DMS114 treated with DMSO at 0.1 percent for 48 hours (cell line): Measurements from ENCODE around the gene TP53BP1.

Experiments used
- DNase-seq: peaks from one replicate; lab custom pipeline; 2025; ENCODE audit not compliant: unreplicated experiment; lab: John Stamatoyannopoulos, UW

Gene TP53BP1

DNA sequence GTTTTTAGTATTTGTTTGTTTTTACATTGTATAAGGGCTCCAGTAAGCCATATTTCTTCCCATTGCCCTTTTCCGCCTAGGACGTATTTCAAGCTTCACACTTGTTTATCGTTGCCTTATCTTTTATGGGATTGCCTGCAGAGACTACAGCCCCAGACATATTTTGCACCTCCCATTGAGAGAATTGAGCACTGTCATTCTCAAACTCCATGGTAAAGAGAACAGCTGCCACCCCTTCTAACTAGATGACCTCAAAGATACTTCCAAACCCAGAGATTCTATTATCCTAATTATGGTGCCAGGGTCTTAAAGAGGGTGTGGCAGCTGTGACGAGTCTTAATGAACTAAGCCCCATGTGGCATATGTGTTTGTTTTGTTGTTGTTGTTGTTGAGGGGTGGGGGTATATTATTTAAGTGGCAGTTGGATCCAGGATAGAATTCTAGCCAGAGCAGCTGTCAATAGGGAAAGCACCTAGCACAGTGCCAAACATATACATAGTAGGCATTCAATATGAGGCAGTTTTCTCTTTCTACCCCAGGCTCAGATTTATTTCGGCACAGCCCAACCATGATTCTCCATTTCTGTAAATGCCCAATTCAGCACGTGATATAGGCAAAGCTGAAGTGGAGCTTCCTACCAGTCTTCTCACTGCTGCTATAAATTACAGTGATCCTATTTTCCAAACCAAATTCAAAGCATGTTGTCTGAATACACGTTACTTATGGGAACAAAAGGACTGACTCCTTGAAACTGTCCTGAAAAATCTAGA, 932 bp upstream of the TP53BP1 start:
- DNase-seq: no peak

DNA sequence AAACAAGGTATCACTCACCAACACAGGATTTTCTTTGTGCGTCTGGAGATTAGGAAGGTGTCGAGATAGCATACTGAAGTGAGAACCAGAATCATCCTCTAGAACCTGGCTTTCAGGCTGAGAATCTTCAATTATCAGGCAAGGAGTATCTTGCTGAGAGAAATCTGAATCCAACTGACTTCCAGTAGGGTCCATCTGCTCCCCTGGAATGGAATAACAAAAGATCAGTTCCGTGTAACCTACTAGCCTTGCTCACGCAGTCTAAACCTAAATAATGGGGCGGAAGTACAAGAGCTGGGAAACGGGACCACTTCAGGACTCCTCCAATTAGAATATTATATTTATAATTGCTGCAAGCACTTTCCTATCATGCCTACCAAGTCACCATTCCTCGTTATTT, 690 bp downstream of the TP53BP1 start:
- DNase-seq: no peak

DNA sequence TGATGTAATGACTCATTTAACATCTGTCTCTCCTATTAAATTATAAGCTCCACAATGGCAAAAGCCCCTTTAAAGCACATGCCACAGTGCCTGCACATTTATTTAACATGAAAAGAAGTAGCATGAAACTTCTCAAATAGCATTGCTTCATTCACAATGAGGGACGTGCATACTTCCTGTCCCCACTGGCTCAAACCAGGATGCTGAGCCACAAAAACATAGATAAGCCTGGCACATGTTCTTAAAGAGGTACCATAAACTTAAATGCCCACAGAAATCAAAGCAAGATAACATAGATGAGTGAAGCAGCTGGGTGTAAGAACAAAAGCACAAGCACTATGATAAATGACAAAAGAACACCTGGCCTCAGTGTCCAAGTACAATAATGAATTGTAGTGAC, 3.8 kb downstream of the TP53BP1 start:
- no peak for DNase-seq

DNA sequence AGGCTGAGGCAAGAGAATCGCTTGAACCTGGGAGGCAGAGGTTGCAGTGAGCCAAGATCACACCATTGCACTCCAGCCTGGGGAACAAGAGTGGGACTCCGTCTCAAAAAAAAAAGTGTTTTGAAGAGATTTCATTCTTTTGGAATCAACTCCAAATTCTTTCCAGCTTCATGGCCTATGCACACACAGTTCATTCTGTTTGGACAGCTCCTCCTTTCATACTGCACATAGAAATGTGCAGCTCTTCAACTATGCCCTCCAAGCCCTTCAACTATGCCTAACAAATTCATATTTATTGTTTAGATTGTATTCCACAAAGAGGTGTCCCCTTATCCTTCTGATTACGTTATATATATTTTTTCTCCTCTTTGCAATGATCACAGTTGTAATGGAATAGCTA, 4.2 kb downstream of the TP53BP1 start:
- DNase-seq: no peak

DNA sequence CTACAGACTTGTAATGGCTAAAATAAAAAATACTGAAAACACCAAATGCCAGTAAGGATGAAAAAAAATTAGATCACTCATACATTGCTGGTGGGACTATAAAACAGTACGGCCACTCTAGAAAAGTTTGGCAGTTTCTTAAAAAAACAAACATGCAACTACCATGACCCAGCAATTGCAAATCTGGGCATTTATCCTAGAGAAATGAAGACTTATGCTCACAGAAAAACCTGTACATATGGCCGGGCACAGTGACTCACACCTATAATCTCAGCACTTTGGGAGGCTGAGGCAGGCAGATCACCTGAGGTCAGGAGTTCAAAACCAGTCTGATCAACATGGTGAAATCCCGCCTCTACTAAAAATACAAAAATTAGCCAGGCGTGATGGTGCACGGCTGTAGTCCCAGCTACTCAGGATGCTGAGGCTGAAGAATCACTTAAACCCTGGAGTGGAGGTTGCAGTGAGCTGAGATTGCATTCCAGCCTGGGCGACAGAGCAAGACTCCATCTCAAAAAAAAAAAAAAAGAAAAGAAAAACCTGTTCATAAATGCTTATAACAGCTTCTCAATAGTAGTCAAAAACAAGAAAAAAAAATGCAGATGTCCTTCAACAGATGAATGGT, 5.6 kb downstream of the TP53BP1 start:
- no peak for DNase-seq

DNA sequence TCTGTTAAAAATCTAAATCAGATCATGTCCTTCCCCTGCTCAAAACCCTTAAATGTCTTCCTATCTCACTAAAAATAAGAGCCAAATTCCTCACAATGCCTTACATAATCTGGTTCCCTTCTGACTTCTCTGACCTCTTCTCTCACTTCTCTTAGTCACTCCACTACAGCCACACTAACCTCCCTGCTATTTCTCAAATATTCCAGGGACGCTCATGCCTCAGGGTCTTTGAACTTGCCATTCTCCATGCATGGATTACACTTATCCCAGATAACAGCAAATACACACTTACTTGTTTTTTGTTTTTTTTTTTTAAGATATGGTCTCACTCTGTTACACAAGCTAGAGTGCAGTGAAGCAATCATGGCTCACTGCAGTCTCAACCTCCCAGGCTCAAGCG, 8.5 kb downstream of the TP53BP1 start:
- no peak for DNase-seq

DNA sequence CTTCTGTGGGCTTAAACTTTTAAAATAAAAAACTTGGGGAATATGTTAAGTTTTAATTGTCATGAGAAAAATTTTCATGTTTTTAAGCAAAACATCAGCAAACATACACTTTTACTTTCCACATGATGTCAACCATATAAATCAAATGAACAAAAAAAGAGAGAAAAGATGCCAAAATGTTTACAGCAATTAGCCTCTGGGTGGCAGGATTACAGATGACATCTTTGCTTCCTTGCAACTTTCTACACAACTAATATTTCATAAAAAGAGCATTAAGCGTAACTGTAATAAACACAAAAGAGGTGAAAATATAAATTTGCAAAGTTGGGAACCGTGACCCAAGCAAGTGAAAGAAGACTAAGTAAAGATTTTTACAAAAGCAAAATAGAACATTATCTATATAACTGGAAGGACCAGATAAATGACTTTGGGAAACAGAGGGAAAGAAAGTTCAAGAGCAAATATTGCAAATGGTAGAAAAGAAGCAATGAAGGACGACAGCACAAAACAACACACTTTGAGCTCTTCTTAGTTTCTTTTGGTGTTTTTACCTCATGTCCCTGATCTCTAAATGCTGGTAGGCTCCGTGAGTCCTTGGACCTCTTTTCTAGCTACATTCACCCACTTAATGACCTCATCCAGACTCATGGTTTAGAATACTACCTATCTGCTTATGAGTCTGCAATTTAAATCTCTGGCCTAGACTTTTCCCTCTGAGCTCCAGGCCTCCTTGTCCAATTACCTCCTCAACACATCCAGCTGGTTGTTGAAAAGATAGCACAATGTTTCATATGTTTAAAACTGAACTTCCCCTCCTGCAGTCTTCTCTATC, 9.4 kb downstream of the TP53BP1 start:
- no peak for DNase-seq

DNA sequence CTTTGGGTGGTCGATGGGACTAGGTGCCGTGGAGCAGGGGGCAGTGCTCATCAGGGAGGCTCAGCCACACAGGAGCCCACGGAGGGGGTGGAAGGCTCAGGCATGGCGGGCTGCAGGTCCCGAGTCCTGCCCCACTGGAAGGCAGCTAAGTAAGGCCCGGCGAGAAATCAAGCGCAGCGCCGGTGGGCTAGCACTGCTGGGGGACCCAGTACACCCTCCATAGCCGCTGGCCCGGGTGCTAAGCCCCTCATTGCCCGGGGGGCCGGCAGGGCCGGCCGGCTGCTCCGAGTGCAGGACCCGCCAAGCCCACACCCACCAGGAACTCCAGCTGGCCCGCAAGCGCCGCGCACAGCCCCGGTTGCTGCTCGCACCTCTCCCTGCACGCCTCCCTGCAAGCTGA, 19.1 kb downstream of the TP53BP1 start:
- DNase-seq: no peak

DNA sequence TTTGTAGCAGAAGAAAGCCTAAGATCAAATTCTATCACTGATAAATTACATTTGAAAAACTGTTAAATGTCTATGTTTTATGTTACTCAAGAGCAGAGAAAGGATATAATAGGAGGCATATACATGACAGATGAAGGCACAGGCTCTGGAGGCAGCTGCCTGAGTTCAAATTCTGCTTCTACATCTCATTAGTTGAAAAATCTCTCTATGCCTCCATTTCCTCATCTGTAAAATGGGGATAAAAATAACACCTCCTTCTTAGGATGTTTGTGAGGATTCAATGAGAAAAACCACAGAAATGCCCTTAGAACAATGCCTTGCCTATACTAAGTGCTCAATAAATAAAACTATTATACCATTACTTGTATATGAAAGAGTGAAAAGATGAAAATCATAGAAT, 21.0 kb downstream of the TP53BP1 start:
- no peak for DNase-seq

DNA sequence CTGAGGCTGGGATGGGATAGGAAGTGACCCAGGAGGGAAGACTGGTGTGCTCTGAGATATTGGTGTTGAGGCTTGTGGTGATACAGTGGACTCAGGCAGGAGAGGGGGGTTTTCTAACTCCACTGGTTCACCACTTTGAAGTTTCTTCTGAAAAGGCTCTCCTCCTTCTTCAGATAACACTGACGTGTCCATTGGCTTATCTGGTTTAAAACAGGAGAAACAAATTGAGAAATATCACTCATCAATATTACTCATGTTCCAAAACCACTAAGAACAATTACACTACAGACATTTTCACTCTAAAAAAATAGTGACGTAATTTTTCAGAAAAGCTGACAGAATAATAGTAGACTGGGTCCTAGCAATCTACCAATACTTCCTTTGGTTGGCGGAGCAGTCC, 23.1 kb downstream of the TP53BP1 start:
- DNase-seq: no peak

DNA sequence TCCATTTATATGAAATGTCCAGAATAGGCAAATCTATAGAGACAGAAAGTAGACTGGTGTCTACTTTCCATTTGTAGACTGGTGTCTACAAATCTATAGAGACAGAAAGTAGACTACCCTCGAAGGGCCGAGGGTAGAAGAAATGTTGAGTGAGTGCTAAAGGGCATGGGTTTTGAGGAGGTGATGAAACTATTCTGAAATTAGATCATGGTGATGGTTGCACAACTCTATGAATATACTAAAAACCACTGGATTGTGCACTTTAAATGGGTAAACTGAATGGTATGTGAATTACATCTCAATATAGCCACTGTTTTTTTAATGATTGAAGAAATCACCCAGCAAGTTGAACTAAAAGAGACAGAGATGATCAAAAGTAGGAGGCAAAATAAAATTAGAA, 27.9 kb downstream of the TP53BP1 start:
- no peak for DNase-seq

DNA sequence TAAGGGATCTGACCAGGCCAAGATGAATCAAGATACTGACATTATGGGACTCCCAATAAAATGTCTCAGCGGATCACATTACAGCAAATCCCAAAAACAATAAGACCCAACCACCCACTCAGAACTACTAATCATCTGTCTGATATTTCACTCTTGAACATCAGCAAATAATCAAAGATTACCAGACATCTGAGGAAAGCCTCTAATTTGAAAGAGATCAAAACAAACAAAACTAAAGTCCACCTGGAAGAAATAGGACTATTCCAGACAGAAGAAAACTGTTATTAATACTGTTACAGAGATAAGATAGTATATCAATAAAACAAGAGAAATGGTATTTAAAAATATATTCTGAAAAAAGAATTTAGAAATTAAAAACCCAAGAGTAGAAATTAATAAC, 29.0 kb downstream of the TP53BP1 start:
- no peak for DNase-seq

DNA sequence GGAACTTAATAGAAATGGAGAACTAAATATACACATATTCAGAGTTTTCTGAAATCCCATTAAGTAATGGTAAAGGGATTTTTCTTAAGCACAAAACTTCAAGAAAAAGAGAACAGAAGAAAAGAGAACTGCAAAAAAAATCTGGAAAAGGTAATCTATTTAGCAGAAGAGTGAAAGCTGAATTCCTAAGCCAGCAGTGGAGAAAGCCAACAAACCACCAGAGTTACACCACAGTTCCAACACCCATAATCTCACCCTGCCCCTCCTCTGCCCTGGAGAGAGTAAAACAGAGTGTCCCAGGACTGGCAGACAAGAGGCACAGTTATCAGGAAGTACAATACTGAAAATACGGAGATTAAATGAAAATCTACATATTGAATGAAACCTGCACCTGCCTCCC, 29.4 kb downstream of the TP53BP1 start:
- DNase-seq: no peak

DNA sequence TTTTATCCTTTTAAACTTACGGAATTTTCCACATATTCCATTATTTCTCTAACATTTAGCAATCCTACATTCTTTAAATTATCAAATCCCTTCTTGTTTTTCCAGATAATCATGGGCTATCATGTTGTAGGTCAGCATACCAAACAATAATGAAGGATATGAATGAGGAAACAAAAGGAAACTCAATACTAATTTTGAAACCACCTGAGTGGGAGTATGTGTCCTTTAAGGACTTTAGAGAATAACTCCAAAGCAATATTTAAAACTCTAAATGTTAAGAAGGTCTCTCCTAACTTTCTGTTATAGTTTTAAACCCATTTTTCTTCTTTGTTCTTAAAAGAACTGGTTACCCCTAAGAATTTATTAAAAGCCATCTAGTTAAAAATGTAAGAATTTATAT, 43.0 kb downstream of the TP53BP1 start:
- DNase-seq: no peak

DNA sequence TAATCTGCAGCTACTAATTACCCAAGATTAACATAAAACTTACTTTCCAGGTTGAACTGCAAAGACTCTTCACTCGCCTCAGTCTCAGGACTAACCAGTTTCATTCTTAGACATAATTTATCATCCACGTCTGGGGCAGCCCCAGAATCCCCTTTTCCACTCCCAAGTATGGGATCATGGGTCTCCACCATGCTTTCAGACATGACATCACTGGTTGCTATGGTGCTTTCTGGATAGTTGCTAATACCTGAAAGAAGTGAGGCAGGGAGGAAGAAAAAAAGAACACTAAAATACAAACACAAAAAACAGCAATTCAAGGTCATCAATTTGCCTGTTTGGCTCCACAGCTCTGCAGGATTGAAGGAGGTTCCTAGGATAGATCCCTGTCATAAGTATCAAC, 46.6 kb downstream of the TP53BP1 start:
- DNase-seq: no peak

DNA sequence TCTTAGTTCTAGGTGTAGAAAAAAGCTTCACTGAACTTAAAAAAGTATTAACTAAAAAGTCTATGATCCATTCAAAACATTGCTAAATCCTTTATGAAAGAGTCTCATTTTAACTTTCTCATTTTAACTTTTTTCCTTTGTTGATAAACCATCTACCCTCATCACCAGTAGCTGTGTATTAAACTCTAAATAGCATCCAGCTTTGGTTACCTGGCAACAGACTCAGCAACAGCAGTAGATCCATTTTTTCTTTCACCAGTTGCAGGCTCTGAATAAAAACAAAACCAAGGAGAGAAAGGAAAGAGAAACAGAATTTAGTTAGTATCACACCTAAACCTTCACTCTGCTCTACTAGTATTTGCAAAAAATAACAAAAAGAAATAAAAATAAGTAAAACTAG, 51.6 kb downstream of the TP53BP1 start:
- no peak for DNase-seq

DNA sequence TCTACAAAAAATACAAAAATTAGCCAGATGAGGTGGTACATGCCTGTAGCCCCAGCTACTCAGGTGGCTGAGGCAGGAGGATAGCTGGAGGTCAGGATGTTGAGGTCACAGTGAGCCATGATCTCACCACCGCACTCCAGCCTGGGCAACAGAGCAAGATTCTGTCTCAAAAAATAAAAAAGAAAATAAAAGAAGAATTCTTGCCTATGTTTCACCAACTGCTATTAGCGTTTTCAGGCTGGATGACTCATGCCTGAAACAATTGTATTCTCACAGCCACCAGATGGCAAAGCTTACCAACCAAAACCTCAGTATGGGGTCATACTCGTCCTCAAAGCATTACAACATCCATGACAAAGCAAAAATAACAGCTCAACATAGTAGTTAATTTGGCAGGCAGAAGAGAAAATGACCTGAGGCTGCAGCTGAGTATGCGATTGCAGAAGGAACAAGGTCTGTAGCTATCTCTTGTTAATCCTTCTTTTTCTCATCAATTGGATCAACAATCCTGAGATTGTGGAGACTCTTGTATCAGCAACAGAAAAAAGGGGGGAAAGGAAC, 52.2 kb downstream of the TP53BP1 start:
- DNase-seq: no peak

DNA sequence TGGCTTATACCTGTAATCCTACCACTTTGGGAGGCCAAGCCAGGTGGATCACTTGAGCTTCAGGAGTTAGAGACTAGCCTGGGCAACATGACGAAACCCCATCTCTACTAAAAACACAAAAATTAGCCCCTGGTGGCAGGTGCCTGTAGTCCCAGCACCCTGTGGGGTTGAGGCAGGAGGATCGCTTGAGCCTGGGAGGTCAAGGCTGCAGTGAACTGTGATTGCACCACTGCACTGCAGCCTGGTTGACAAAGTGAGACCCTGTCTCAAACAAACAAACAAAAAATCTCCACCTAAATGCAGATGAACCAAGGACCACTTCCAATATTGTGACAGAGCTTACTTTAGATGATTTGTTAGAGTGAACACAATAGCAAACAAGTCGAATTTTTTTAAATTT, 53.7 kb downstream of the TP53BP1 start:
- DNase-seq: no peak

DNA sequence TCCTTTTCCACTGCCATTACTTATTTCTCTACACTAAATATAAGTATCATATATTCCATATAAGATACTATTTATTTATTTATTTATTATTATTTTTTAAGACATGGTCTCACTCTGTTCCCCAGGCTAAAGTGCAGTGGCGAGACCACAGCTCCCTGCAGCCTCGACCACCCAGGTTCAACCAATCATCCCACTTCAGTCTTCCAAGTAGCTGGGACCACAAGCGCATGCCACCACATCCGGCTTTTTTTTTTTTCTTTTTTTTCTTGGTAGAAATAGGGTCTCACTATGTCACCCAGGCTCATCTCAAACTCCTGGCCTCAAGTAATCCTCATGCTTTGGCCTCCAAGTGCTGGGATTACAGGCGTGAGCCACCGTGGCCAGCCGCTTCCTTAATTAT, 56.6 kb downstream of the TP53BP1 start:
- DNase-seq: no peak

DNA sequence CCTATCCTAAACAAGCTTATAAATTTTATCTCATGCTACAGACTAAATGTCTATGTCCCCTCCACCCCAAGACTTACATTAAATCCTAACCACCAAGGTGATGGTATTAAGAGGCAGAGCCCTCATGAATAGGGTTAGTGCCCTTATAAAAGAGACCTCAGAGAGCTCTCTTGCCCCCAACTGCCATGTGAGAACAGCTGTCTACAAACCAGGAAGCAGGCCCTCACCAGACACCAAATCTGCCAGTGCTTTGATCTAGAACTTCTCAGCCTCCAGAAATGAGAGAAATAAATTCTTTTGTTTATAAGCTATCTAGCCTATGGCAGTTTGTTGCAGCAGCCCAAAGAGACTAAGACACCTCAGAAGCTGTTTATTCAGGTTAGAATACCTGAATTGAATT, 58.5 kb downstream of the TP53BP1 start:
- no peak for DNase-seq

DNA sequence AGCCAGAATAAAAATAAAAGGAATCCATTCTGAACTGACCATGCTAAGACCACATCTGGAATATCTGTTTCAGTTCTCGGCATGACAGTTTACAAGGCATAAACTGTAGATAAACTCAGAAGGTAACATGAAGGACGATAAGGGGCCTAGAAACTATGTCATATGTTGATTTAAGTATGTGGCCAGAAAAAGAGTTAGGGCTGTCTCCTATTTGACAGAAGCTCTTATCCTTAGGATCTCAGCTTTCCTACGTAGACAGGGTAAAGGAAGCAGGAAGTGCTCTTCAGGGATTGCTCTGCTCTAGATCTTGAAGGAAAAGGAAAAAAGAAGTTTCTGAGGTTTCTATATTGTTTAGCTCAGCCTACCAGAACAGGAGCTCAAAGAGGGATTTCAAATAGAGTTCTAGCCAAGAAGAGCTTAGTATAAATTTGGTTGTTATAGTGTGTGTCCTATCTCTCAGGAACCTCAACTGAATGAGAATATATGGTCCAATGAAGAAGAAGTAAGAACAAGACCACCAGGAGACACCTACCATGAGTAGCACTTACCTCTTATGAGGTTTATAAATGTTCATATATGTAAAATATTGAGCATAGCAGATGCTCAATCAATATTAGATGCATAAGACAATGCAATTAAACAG, 59.2 kb downstream of the TP53BP1 start:
- DNase-seq: no peak
